Breast epithelium (tissue), 4 donors: Measurements from ENCODE around the gene TRIM65. TPM values are rescaled to one million over a fixed set of nuclear protein-coding genes. Genes with fewer than 3 reads are reported as not detected.

ENCODE experiments used
- DNase-seq, 2 donors: peaks; one replicate each; pipeline ENCODE4 v3.0.0-alpha.2; 2019; ENCODE audit warnings: low spot score in 2 of 2
- H3K27ac ChIP-seq, 2 donors: fragments of 200-600 bp; sonication (generic) in 1 of 2; one replicate each; pipeline ENCODE4 v1.5.1; 2016 to 2019; ENCODE audit warnings: mild to moderate bottlenecking in 1 of 2
- H3K27me3 ChIP-seq, 2 donors: fragments of 200-600 bp; sonication (generic) in 1 of 2; one replicate each; pipeline versions ENCODE4 v1.5.1 to v1.6.0; 2017 to 2019; ENCODE audit warnings: control low read depth in 1 of 2, mild to moderate bottlenecking in 1 of 2
- H3K36me3 ChIP-seq: fragments of 200-600 bp; one replicate; pipeline ENCODE4 v1.5.1; 2019
- H3K4me1 ChIP-seq, 2 donors: fragments of 200-600 bp; sonication (generic); one replicate each; pipeline ENCODE4 v1.5.1; 2016 to 2019; ENCODE audit warnings: control low read depth in 1 of 2
- H3K4me3 ChIP-seq, 3 donors: fragments of 200-600 bp; sonication (generic); 1 replicate in 2 of 3; 2 replicates in 1 of 3; pipeline ENCODE4 v1.5.1; 2016 to 2019; ENCODE audit warnings: mild to moderate bottlenecking in 3 of 3, moderate library complexity in 2 of 3
- H3K9me3 ChIP-seq, 2 donors: fragments of 200-600 bp; sonication (generic) in 1 of 2; one replicate each; pipeline ENCODE4 v1.5.1; 2016 to 2019; ENCODE audit warnings: control low read depth in 1 of 2
- CTCF ChIP-seq, 3 donors: fragments of 450-650 bp; IDR thresholded peaks; one replicate each; pipeline ENCODE4 v1.5.1; 2016 to 2017; ENCODE audit warnings: antibody characterized with exemption in 3 of 3, mild to moderate bottlenecking in 3 of 3, moderate library complexity in 3 of 3
- POLR2A ChIP-seq: fragments of 450-650 bp; IDR thresholded peaks from one replicate; pipeline ENCODE4 v1.6.1; 2016; ENCODE audit warnings: antibody characterized with exemption, mild to moderate bottlenecking, moderate library complexity
- POLR2AphosphoS5 ChIP-seq, 3 donors: sonication (generic); formaldehyde crosslinking; IDR thresholded peaks; one replicate each; pipeline ENCODE4 v1.6.1; 2017; ENCODE audit warnings: antibody characterized with exemption in 3 of 3
- intact Hi-C: fragments of 100-400 bp; cut with DNase I; formaldehyde crosslinking; loops from one replicate; pipeline ENCODE4 v1.15.1; 2023; ENCODE audit warnings: low total_unique reads
- total RNA-seq, 3 donors: library from RNA; depleted of rRNA; stranded (reverse); fragments of >200 nt; gene quantifications; one replicate each; pipeline ENCODE4 v1.1.0, GENCODE V29; 2016

Gene TRIM65
- total RNA-seq, 3 donors from 2014 or later = 16.7 to 28.8 (median 23.3) TPM

DNA sequence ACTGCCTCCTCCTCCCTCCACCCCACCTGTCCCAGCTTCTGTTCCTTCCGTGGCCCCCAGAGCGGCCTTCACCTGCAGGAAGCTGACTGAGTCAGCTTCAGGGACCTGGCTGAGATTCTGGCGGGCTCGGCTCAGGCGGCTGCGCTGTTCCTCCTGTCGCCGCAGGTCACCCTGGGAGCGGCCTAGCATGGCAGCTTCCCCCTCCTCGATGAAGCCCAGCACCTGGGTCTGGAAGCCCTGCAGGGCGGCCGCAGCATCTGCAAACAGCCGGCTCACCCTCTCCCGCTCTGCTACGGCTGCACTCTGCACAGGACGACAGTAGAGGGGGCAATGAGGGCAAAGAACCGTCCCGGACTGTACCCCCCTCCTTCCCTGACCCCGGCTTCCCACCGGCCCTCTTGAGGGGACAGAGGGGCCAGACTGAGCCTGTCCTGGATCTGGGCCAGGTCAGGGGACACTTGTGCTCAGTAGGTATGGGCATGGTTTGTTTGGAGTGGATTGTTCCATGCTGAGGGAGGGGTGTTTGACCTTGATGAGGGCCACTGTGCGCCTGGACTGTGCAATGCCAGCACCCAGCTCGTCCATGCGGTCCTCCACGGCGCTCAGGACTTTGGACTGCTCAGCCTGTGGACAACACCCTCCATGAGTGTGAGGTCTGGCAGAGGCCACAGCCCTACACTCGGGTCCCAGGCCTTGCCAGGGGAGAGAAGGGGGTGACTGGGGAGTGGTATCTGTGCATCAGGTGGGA lies 20.4 kb downstream of the TRIM65 start:
- no peaks in the 10 kb centered on the region for H3K27me3 ChIP-seq
- H3K36me3 ChIP-seq = no peaks in the 10 kb centered on the region
- DNase-seq = no peak
- peaks cover 15 to 43% of the 10 kb centered on the region in 2 donors for H3K4me1 ChIP-seq
- peak overlapping the region; percentile 58 to 94 (median 63) for H3K4me3 ChIP-seq
- peak in 2 of 3 donors; percentile 11 to 13 for TF ChIP-seq CTCF (IDR thresholded peaks at IDR 0.05)
- no peak for TF ChIP-seq POLR2A
- no peak for TF ChIP-seq POLR2AphosphoS5 (IDR thresholded peaks at IDR 0.05)
- peak overlapping the region; percentile 95 to 97 for H3K27ac ChIP-seq
- no peaks in the 10 kb centered on the region for H3K9me3 ChIP-seq
- intact Hi-C loops = no loop called here

DNA sequence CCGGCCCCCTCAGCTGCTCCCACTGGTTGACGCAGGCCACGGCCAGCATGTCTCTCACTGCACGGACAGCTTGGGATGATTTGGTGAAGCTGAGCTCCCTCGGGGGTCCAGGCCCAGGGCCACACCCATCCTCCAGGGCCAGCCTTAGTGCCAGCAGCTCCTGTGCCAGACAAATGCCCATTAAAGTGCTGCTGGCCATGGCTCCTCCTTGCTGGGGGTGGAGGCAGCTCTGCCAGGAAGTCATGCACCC lies 20.9 kb downstream of the TRIM65 start:
- Histone ChIP-seq H3K9me3 (no peaks in the 10 kb centered on the region), H3K36me3 (no peaks in the 10 kb centered on the region), H3K4me3 (peak overlapping the region; percentile 58 to 94 (median 63)), H3K27ac (peak overlapping the region; percentile 95 to 97), H3K27me3 (no peaks in the 10 kb centered on the region), H3K4me1 (peaks cover 15 to 43% of the 10 kb centered on the region in 2 donors)
- intact Hi-C loops = no loop called here
- no peak for TF ChIP-seq CTCF (IDR thresholded peaks at IDR 0.05)
- no peak for TF ChIP-seq POLR2A
- TF ChIP-seq POLR2AphosphoS5 (IDR thresholded peaks at IDR 0.05) = peak in 1 of 3 donors; percentile 41
- DNase-seq = peak; percentile 70 to 82

DNA sequence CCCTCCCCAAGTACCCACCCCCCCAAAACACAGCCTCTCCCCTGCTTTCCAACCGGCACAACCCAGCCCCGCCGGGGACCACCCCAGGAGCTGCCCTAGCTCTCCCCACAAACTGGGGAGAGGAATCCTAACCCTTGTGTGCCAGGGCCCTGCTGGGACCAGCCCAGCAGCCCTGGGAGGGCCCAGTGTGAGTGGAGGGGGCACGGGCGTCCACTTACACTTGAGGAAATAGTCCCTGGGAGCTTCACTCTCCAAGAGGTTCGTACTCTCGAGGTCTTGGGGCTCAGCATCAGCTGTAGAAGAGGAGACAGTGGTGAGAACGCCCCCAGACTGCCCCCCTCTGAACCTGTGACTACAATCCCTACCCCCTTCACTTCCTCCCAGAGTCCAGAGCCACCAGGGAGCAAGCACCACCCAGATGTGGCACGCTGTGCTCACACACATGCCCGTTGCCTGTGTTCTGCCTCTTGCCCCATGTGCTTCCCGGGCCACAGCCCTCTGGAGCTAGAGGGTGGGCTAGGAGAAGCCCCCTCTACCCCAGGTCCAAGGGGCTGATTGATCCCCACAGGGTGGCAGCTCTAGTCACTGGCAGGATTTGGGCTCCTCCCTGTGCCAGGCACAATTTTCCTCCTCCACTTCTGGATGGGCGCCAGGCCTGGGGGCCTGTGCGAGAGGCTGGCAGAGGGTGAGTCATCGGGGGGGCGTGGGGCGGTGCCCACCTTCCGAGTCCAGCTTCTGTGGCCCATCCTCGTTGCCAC lies 21.4 kb downstream of the TRIM65 start:
- TF ChIP-seq POLR2A = no peak
- TF ChIP-seq POLR2AphosphoS5 (IDR thresholded peaks at IDR 0.05) = peak in 1 of 3 donors; percentile 17
- intact Hi-C loops = no loop called here
- no peaks in the 10 kb centered on the region for H3K9me3 ChIP-seq
- H3K27me3 ChIP-seq = no peaks in the 10 kb centered on the region
- no peak for DNase-seq
- H3K36me3 ChIP-seq = no peaks in the 10 kb centered on the region
- peak overlapping the region; percentile 95 to 97 for H3K27ac ChIP-seq
- peak overlapping the region in 2 of 3 donors; percentile 63 to 94 for H3K4me3 ChIP-seq
- peaks cover 15 to 43% of the 10 kb centered on the region in 2 donors for H3K4me1 ChIP-seq

- TF ChIP-seq POLR2AphosphoS5 (IDR thresholded peaks at IDR 0.05) (no peak), POLR2A (no peak), CTCF (IDR thresholded peaks at IDR 0.05) (no peak)
- DNase-seq = no peak
- Histone ChIP-seq H3K4me1 (peaks cover 15 to 43% of the 10 kb centered on the region in 2 donors), H3K36me3 (no peaks in the 10 kb centered on the region), H3K9me3 (no peaks in the 10 kb centered on the region), H3K27me3 (no peaks in the 10 kb centered on the region), H3K27ac (peak overlapping the region; percentile 95 to 97), H3K4me3 (no peak overlapping the region)
- intact Hi-C loops = no loop called here
Observed at GRCh38 chr17:75874323-75875181, 22.2 kb downstream of the TRIM65 start.

- intact Hi-C loops = no loop called here
Observed at GRCh38 chr17:75873587-75874322, 23.0 kb downstream of the TRIM65 start.

More at GRCh38 chr17:75873587-75874322, 23.0 kb downstream of the TRIM65 start:
- DNase-seq = no peak
- H3K9me3 ChIP-seq = no peaks in the 10 kb centered on the region
- no peaks in the 10 kb centered on the region for H3K36me3 ChIP-seq
- peaks cover 18 to 43% of the 10 kb centered on the region in 2 donors for H3K4me1 ChIP-seq
- H3K27ac ChIP-seq = peak overlapping the region; percentile 95 to 97
- TF ChIP-seq POLR2AphosphoS5 (IDR thresholded peaks at IDR 0.05) = no peak
- TF ChIP-seq CTCF (IDR thresholded peaks at IDR 0.05) = no peak
- TF ChIP-seq POLR2A = no peak
- no peak overlapping the region for H3K4me3 ChIP-seq
- no peaks in the 10 kb centered on the region for H3K27me3 ChIP-seq
